ENCODE measurements around the gene FAM240A.

Gene FAM240A

GRCh38 chr3:46574243-46574646 is 38.1 kb upstream of the FAM240A start (continued):
- TF ChIP-seq CREB5 (CRISPR knock-in tag; IDR thresholded peaks at IDR 0.05; ENCODE audit: low read depth) = no peak

- ATAC-seq = no peak
- TF ChIP-seq ZC3H10 (CRISPR knock-in tag; IDR thresholded peaks at IDR 0.05) = no peak
- no peak for TF ChIP-seq RARB (CRISPR knock-in tag; IDR thresholded peaks at IDR 0.05)
- no peak for TF ChIP-seq ZNF70 (CRISPR knock-in tag; IDR thresholded peaks at IDR 0.05)
- no peak for TF ChIP-seq CSDC2 (CRISPR knock-in tag; IDR thresholded peaks at IDR 0.05)
- no peak for TF ChIP-seq BACH2 (CRISPR knock-in tag; IDR thresholded peaks at IDR 0.05; ENCODE audit: borderline replicate concordance)
- TF ChIP-seq PATZ1 (CRISPR knock-in tag; IDR thresholded peaks at IDR 0.05; ENCODE audit: borderline replicate concordance) = no peak
- TF ChIP-seq PPARA (CRISPR knock-in tag; IDR thresholded peaks at IDR 0.05; ENCODE audit: borderline replicate concordance) = no peak
- no peak for TF ChIP-seq TOX (CRISPR knock-in tag; IDR thresholded peaks at IDR 0.05; ENCODE audit: borderline replicate concordance)
- no peak for TF ChIP-seq ZNF8 (CRISPR knock-in tag; IDR thresholded peaks at IDR 0.05)
These were observed 37.3 kb upstream of the FAM240A start for GRCh38 chr3:46574881-46575576.

GRCh38 chr3:46575577-46576222 is 36.6 kb upstream of the FAM240A start:
- no peak for ATAC-seq
- TF ChIP-seq CSDC2 (CRISPR knock-in tag; IDR thresholded peaks at IDR 0.05) = no peak
- no peak for TF ChIP-seq SNAI2 (CRISPR knock-in tag; IDR thresholded peaks at IDR 0.05)
- TF ChIP-seq ISL1 (CRISPR knock-in tag; IDR thresholded peaks at IDR 0.05) = no peak
- TF ChIP-seq CREB5 (CRISPR knock-in tag; IDR thresholded peaks at IDR 0.05; ENCODE audit: low read depth) = no peak
- TF ChIP-seq ZNF8 (CRISPR knock-in tag; IDR thresholded peaks at IDR 0.05) = no peak
- TF ChIP-seq PATZ1 (CRISPR knock-in tag; IDR thresholded peaks at IDR 0.05; ENCODE audit: borderline replicate concordance) = no peak
- TF ChIP-seq ZC3H10 (CRISPR knock-in tag; IDR thresholded peaks at IDR 0.05) = no peak
- no peak for TF ChIP-seq TOX (CRISPR knock-in tag; IDR thresholded peaks at IDR 0.05; ENCODE audit: borderline replicate concordance)
- TF ChIP-seq TSHZ2 (CRISPR knock-in tag; IDR thresholded peaks at IDR 0.05) = no peak
- no peak for TF ChIP-seq ZFP3 (CRISPR knock-in tag; IDR thresholded peaks at IDR 0.05)
- TF ChIP-seq ZFP30 (CRISPR knock-in tag; IDR thresholded peaks at IDR 0.05) = no peak
- no peak for TF ChIP-seq OSR1 (CRISPR knock-in tag; IDR thresholded peaks at IDR 0.05)

GRCh38 chr3:46576386-46576785 is 35.9 kb upstream of the FAM240A start:
- ATAC-seq = no peak
- no peak for TF ChIP-seq RARB (CRISPR knock-in tag; IDR thresholded peaks at IDR 0.05)
- no peak for TF ChIP-seq CREB5 (CRISPR knock-in tag; IDR thresholded peaks at IDR 0.05; ENCODE audit: low read depth)
- no peak for TF ChIP-seq GLIS3 (CRISPR knock-in tag; IDR thresholded peaks at IDR 0.05)
- no peak for TF ChIP-seq POU6F1 (CRISPR knock-in tag; IDR thresholded peaks at IDR 0.05; ENCODE audit: borderline replicate concordance, low read depth)
- no peak for TF ChIP-seq TCF4 (CRISPR knock-in tag; IDR thresholded peaks at IDR 0.05; ENCODE audit: borderline replicate concordance)
- TF ChIP-seq TOX (CRISPR knock-in tag; IDR thresholded peaks at IDR 0.05; ENCODE audit: borderline replicate concordance) = no peak
- no peak for TF ChIP-seq ZNF70 (CRISPR knock-in tag; IDR thresholded peaks at IDR 0.05)
- no peak for TF ChIP-seq ZFP30 (CRISPR knock-in tag; IDR thresholded peaks at IDR 0.05)
- TF ChIP-seq ARNTL (CRISPR knock-in tag; IDR thresholded peaks at IDR 0.05; ENCODE audit: borderline replicate concordance, low read depth) = no peak
- TF ChIP-seq ESRRG (CRISPR knock-in tag; IDR thresholded peaks at IDR 0.05) = no peak
- no peak for TF ChIP-seq ZC3H10 (CRISPR knock-in tag; IDR thresholded peaks at IDR 0.05)
- TF ChIP-seq ZFP3 (CRISPR knock-in tag; IDR thresholded peaks at IDR 0.05) = no peak
- no peak for TF ChIP-seq OSR1 (CRISPR knock-in tag; IDR thresholded peaks at IDR 0.05)
- no peak for TF ChIP-seq PPARA (CRISPR knock-in tag; IDR thresholded peaks at IDR 0.05; ENCODE audit: borderline replicate concordance)
